HG03175 (cell line): Measurements from ENCODE around the gene SEMA3F.

Experiments
- ATAC-seq: cut with Tn5 transposase; IDR thresholded peaks from one replicate; pipeline ENCODE4 v1.9.1; 2021; ENCODE audit warnings: mild to moderate bottlenecking, moderate library complexity; ENCODE audit not compliant: unreplicated experiment

SEMA3F gene

DNA sequence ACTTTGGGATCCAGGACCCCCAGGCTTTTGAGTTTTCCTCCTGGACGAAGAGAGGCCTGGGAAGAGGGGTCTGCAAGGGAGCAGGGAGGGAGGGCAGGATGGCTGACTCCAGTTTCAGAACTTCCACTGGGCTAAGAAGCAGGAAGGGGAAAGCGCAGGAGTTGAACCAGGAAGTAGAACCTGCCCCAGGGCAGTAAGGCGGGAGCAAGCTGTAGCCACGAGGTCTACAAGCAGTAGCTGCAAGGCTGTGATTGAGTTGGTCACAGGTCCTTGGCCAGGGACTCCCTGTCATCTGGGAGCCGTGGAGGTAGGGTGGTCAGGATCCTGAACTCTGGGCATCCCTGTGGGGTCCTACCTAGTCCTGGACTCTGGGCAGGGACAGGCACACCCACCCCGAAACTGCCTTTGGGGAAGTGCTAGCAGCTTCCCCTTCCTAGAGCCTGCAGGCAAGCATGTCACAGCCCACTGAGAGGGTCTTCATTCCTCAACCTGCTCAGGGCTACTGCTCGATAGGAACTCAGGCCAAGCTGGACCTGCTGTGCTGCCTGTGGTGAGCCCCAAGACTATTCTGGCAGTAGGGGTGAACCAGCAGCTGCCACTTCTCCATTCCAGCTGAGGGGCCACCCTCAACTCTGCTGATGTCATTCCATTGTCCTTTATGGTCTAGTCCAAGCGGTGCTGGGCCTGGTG is 75.1 kb downstream of the SEMA3F start:
- ATAC-seq, result no peak

DNA sequence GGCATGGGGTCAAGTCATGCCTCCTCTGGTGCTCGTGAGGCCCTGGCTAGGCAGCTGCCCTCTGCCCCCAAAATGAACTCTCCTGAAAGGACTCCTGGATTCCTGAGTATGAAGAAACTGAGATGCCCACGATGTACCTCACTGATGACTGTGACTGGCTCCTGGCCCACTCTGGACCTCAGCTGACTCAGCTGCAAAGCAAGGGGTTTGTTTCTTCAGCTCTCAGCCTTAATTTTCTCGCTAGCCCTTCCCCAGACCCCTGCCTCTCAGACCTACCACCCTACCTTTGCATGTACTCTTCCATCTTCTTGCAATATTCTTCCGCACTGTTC is 75.6 kb downstream of the SEMA3F start:
- ATAC-seq, result no peak

DNA sequence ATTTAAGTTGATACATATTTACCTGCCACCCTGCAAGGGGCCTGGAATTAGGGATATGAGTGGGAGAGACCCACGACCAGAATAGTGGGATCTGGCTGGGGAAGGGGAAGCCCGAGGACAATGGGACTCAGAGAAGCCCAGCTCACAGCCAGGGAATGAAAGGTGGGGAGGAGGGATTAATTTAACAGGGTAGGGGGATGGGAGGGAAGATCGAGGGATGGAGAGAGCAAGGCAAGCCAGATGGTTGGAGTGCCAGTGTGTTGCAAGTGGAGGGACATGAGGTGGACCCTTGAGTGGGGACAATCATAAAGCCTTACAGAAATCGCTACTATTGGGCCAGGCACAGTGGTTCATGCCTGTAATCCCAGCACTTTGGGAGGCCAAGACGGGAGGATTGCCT is 76.5 kb downstream of the SEMA3F start:
- ATAC-seq, result no peak

DNA sequence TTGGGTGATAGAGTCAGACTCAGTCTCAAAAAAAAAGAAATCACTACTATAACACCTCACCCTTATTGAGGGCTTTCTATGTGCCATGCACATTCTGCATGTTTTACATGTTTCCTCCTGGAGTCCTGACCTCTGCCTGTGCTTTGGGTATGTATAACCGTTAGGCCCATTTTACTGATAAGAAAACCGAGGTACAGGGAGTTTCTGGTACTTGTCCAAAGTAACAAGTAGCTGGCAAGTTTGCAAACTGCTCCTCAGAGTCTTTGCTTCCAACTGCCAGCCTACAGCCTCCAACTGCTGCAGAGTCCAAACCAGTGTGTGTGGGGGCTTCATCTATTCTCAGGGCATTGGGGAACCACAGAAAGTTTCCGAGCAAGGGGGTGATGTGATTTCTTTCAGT is 77.2 kb downstream of the SEMA3F start:
- no peak for ATAC-seq

DNA sequence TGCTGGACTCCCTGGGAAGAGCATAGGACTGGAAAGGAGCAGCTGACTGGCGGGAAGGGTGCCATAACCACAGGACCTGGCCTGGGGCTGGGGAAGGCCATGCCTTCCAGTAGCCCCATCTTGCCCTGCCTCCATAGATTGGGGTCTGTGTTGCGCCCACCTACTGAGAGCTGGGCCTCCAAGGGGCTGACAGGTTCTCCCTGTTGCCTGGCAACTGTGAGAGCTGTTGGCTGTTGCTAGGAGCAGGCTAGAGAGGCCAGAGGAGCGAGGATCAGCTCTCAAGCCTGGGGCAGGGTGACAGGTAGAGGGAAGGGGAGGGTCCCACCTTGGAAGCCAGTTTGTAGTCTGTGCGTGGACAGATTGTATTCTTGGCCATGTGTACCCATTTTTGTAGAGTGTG is 78.1 kb downstream of the SEMA3F start:
- no peak for ATAC-seq

DNA sequence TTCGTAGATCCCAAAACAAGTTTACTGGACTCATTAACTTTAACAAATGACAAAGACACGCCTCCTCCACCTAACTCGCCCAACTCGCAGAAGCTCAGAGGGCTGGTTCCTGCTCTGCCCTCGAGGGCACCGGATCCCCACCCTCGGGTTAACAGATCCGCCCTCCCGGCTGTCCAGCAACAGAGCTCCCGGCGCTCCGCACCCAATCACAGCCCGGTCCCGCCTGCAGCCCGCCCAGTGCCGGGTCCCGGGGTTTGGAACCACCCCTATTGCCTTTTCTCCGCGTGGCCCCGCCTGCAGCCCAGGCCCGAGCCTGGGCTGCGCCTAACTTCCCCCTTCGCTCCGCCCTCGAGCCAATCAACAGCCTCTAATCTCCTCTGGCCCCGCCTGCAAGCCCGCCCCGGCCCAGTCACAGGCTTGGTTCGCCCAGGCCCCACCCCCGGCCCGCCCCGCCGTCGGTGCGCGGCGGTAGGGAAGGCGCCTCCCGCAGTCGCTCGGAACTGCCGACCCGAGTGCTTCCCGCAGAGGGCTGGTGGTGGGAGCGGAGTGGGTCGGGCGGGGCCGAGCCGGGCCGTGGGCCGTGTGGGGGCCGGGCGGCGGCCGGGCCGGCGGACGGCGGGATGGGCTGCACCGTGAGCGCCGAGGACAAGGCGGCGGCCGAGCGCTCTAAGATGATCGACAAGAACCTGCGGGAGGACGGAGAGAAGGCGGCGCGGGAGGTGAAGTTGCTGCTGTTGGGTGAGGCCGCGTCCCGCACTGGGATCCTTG is 80.8 kb downstream of the SEMA3F start, which contains the start of gene GNAI2:
TSS of gene GNAI2 (plus strand) at position 489 of the 768 bp plus-strand sequence. CDS start at position 621, 132 bp downstream.
- ATAC-seq, result peak; percentile 93

DNA sequence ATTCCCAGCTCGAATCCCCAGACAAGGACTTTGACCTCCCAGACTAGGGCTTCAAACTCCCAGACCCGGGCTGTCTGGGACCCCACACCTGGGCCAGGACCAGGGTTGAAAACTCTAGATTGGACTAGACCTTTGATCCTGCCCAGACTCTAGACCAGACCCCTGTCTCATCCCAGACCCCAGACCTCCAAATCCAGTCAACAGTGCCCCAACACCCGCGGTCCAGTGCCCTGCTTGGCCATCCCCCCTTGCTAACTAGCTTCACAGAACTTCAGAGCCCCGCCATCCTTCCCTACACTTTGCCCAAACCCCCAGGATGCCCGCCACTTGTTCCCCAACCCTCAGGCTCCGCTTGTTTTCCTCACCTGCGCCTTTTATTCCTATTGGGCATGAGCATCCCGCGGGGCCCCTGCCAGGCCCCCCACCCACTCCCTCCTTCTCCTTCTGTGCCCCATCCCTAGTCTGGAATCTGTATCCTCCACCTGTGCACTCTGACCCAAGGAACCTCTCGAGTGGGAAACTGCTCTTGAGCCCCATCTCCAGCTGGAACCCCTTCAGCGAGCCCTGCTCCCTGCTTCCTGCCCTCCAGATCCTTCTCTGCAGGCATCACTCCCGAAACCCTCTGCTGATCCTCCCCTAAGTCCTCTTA is 81.5 kb downstream of the SEMA3F start:
- ATAC-seq, result no peak

DNA sequence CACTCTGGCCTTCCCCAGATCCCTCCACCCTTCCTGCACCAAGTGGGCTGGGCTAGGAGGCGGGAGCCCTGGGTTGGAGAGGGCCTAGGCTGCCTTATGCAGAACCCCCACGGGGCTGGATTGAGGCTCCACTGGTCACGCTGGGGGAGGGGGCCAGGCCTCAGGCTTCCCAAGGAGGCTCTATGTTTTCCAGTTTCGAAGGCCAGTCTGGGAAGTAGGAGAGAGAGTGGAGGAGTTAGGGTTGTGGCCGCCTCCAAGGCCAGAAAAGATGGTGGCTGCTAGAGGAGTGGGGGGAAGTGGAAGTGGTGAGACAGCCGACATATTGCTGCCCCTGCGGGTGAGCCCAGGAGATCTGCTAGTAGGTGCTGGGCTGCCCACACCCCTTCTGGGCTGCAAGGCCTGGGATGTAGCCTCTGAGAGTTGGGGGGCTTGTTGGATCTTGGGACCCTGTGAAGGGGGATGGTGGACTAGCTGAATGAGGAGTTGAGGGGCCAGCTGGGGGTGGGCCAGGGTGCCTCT is 82.1 kb downstream of the SEMA3F start:
- ATAC-seq, result no peak

DNA sequence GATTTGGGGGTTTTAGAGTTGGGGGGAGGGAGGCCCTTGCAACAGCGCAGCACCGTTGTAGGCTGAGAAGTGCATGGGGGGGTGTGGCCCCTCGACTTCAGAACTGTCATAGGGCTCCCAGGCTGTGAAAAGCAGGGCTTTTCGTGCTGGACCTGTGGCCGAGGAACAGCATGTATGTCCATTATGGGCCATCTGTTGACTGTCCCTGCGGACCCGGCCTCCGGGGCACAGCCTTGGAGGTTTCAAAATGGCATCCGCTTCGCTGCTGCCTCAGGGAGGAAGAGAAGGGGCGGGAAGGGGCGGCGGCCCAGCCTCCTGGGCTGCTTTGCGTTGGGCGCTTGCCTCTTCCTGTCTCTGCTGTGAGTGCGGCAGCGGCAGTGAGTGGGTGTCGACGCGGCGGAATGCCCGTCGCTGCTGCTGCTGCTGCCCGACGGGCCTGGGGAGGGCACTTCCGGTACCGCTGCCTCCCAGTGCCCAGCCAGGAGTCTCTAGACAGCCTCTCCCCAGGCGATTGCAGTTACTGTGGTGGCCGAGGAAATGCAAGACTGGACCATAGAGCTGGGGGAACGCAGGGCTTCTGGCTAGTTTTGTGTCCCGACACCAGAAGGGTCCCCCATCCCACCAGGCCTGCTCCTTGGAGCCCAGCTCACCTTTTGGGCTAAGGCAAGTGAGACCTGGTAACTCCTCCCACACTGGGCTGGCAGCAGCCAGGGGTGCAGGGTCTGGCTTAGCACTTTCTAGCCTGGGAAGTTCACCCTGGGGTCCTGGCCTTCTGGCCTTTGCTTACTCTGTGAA is 82.8 kb downstream of the SEMA3F start:
- peak; percentile 29 for ATAC-seq

DNA sequence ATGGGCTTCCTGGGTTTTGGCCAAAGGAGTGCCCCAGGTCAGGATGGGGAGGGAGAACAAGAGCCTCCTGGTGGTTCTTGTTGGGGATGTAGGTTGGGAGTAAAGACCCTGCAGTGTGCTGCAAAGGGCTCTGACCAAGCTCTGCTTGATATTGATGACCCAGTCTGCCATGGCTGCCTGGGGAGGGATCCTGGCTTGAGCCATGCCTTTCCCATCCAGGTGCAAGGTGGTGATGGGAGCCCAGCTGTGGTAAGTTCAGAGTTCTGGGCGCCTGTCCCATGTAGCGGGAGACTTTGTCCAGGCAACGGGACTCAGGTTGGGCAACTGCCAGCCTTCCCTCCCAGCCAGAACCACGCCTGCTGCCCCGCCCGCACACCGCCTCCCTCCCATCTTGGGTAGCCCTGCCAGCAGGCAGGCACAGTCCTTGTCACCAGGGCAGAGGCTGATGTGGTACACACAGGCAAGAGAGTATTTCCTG is 83.5 kb downstream of the SEMA3F start:
- ATAC-seq, result no peak
